Panc1 (cell line): ENCODE results near the gene DPYD. TPM values are rescaled to one million over a fixed set of nuclear protein-coding genes. Genes with fewer than 3 reads are reported as not detected.

Source experiments
- ATAC-seq: fragments of 200-7000 bp; cut with Tn5 transposase; 2 replicates; pipeline ENCODE4 v1.9.1; 2020; ENCODE audit warnings: mild to moderate bottlenecking, moderate library complexity
- BruUV-seq: library from RNA; stranded (reverse); fragments of 400-500 nt; replicated peaks from 2 replicates; lab custom pipeline; 2021; lab: Mats Ljungman, UMichigan
- CTCF ChIA-PET: fragments of 300-600 bp; sonication (Branson Sonifier 250); formaldehyde crosslinking; loops from one replicate; lab custom pipeline; 2022; ENCODE audit warnings: antibody characterized with exemption; lab: Charles Lee
- POLR2A ChIA-PET: fragments of 300-600 bp; sonication (Branson Sonifier 250); formaldehyde crosslinking; loops from one replicate; lab custom pipeline; 2022; ENCODE audit warnings: antibody characterized with exemption; lab: Charles Lee
- DNase-seq: peaks from one replicate; pipeline ENCODE4 v3.0.0-alpha.2; 2010; ENCODE audit warnings: low read depth, low spot score
- H3K27ac ChIP-seq: 2 replicates; pipeline ENCODE4 v1.5.1; 2011; ENCODE audit warnings: mild to moderate bottlenecking, low read length, inconsistent platforms
- H3K27me3 ChIP-seq: fragments of 200-500 bp; sonication (Bioruptor generic); 2 replicates; pipeline ENCODE4 v1.6.0; 2014; ENCODE audit warnings: low read length, inconsistent platforms; ENCODE audit not compliant: control insufficient read depth, insufficient read depth
- H3K36me3 ChIP-seq: fragments of 200-500 bp; sonication (Bioruptor generic); 2 replicates; pipeline ENCODE4 v1.5.1; 2014; ENCODE audit warnings: inconsistent platforms, mild to moderate bottlenecking, low read length, moderate library complexity; ENCODE audit not compliant: control insufficient read depth, insufficient read depth
- H3K4me1 ChIP-seq: 2 replicates; pipeline ENCODE4 v1.5.1; 2011; ENCODE audit warnings: inconsistent platforms, mild to moderate bottlenecking, low read length, moderate library complexity; ENCODE audit not compliant: control insufficient read depth, insufficient read depth
- H3K4me3 ChIP-seq, 2 experiments: 2 replicates each; pipeline ENCODE4 v1.5.1; 2011 to 2012; ENCODE audit warnings: low read depth in 2 of 2, low read length in 2 of 2, mild to moderate bottlenecking in 2 of 2, inconsistent platforms in 1 of 2, moderate library complexity in 1 of 2
- H3K9me3 ChIP-seq: fragments of 200-500 bp; sonication (Bioruptor generic); 2 replicates; pipeline ENCODE4 v1.5.1; 2014; ENCODE audit warnings: low read depth, mild to moderate bottlenecking, inconsistent platforms, low read length, moderate library complexity; ENCODE audit not compliant: control insufficient read depth, insufficient read depth
- POLR2AphosphoS5 ChIP-seq: IDR thresholded peaks from 2 replicates; pipeline ENCODE4 v1.6.1; 2012; ENCODE audit warnings: mild to moderate bottlenecking, low read depth, low read length, moderate library complexity
- SIN3A ChIP-seq: IDR thresholded peaks from 2 replicates; pipeline ENCODE4 v1.6.1; 2012; ENCODE audit warnings: low read depth, mild to moderate bottlenecking, low read length, moderate library complexity, borderline replicate concordance; ENCODE audit not compliant: insufficient read depth
- TCF7L2 ChIP-seq: IDR thresholded peaks from 2 replicates; pipeline ENCODE4 v1.6.1; 2011; ENCODE audit warnings: mild to moderate bottlenecking, low read depth, low read length, inconsistent platforms
- in situ Hi-C: cut with HindIII; loops from 2 replicates; pipeline ENCODE4 v1.10.0; 2016; ENCODE audit warnings: low sequenced_read_pairs, low pct_unique_long_range_greater_than_20kb
- intact Hi-C: fragments of 100-400 bp; cut with micrococcal nuclease; formaldehyde crosslinking; loops from one replicate; pipeline ENCODE4 v1.10.0; 2022; ENCODE audit not compliant: unreplicated experiment
- total RNA-seq: library from RNA; stranded (reverse); gene quantifications from one replicate; pipeline ENCODE4 v1.2.1, GENCODE V29; 2021; ENCODE audit not compliant: unreplicated experiment
- TF ChIP-seq, protein P1 (sequence below): fragments of 450-650 bp; IDR thresholded peaks from 2 replicates; pipeline ENCODE4 v1.5.1; 2017; ENCODE audit warnings: mild to moderate bottlenecking
- TF ChIP-seq, protein P2 (sequence below), 2 experiments: IDR thresholded peaks; 2 replicates each; pipeline ENCODE4 v1.6.1; 2011 to 2012; ENCODE audit warnings: low read depth in 2 of 2, control low read depth in 1 of 2, low read length in 1 of 2, mild to moderate bottlenecking in 1 of 2, moderate library complexity in 1 of 2; ENCODE audit not compliant: insufficient read depth in 1 of 2

Gene DPYD
- total RNA-seq, 1 experiment from 2014 or later: 2.0 TPM

DNA sequence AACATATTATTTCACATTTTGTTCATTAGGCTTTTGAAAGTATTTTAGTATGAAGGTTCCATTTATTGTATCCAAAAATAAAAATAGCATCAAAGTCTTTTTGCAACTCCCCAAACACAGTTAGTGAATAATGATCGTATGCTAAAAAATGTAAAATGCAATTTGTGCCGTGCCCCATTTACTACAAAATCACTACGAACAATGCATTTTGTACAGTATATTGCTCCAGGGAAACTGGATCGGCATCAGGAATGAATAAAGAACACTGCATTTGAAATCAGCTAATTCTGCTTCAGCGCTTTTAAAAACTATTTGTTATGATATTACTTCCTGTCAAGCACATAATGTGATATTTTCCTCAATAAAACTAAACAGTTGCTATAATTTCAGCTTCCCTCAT is 547.8 kb downstream of the DPYD start:
- in situ Hi-C loops (no loop called here), intact Hi-C loops (no loop called here)
- ATAC-seq (no peak), DNase-seq (no peak)
- BruUV-seq: no TSS peak
- H3K27me3 ChIP-seq: no peaks in the 10 kb centered on the region
- H3K36me3 ChIP-seq: no peaks in the 10 kb centered on the region
- no peaks in the 10 kb centered on the region for H3K9me3 ChIP-seq
- no peak overlapping the region for H3K27ac ChIP-seq
- no peak for TF ChIP-seq POLR2AphosphoS5
- TF ChIP-seq, protein P1, sequence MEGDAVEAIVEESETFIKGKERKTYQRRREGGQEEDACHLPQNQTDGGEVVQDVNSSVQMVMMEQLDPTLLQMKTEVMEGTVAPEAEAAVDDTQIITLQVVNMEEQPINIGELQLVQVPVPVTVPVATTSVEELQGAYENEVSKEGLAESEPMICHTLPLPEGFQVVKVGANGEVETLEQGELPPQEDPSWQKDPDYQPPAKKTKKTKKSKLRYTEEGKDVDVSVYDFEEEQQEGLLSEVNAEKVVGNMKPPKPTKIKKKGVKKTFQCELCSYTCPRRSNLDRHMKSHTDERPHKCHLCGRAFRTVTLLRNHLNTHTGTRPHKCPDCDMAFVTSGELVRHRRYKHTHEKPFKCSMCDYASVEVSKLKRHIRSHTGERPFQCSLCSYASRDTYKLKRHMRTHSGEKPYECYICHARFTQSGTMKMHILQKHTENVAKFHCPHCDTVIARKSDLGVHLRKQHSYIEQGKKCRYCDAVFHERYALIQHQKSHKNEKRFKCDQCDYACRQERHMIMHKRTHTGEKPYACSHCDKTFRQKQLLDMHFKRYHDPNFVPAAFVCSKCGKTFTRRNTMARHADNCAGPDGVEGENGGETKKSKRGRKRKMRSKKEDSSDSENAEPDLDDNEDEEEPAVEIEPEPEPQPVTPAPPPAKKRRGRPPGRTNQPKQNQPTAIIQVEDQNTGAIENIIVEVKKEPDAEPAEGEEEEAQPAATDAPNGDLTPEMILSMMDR: no peak
- TF ChIP-seq, protein P2, sequence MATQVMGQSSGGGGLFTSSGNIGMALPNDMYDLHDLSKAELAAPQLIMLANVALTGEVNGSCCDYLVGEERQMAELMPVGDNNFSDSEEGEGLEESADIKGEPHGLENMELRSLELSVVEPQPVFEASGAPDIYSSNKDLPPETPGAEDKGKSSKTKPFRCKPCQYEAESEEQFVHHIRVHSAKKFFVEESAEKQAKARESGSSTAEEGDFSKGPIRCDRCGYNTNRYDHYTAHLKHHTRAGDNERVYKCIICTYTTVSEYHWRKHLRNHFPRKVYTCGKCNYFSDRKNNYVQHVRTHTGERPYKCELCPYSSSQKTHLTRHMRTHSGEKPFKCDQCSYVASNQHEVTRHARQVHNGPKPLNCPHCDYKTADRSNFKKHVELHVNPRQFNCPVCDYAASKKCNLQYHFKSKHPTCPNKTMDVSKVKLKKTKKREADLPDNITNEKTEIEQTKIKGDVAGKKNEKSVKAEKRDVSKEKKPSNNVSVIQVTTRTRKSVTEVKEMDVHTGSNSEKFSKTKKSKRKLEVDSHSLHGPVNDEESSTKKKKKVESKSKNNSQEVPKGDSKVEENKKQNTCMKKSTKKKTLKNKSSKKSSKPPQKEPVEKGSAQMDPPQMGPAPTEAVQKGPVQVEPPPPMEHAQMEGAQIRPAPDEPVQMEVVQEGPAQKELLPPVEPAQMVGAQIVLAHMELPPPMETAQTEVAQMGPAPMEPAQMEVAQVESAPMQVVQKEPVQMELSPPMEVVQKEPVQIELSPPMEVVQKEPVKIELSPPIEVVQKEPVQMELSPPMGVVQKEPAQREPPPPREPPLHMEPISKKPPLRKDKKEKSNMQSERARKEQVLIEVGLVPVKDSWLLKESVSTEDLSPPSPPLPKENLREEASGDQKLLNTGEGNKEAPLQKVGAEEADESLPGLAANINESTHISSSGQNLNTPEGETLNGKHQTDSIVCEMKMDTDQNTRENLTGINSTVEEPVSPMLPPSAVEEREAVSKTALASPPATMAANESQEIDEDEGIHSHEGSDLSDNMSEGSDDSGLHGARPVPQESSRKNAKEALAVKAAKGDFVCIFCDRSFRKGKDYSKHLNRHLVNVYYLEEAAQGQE (IDR thresholded peaks at IDR 0.05; ENCODE audit: insufficient read depth in 1 of 2, low read depth in 2 of 2, low read length in 1 of 2): no peak
- TF ChIP-seq SIN3A: no peak
- TF ChIP-seq TCF7L2: no peak
- POLR2A ChIA-PET: interaction anchor here (0.6 kb wide), 1 partner anchor 247 kb away, joined by 8 read pairs; no protein-coding TSS in a partner anchor
- H3K4me1 ChIP-seq: no peaks in the 10 kb centered on the region
- no peak overlapping the region for H3K4me3 ChIP-seq
- CTCF ChIA-PET: no interaction called here

DNA sequence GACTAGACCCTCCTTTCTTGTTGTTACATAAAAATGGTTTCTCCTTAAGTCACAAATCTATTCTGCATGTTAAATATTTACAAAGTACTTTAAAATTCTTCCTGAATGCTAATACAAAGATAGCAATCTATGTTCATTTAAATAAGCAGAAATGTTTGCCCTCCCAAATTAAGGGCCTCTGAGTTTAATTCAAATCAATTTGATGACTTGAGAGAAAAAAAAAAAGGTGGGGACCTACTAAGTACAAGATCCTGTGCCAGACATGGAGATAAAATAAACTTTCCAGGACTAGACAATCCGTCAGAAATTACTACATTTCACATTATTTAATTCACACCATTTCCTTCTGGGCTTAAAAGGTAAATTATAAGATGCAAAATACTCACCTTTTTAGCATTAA is 548.3 kb downstream of the DPYD start:
- DNase-seq (no peak), ATAC-seq (no peak)
- H3K27me3 ChIP-seq: no peaks in the 10 kb centered on the region
- H3K27ac ChIP-seq: no peak overlapping the region
- intact Hi-C loops: no loop called here
- in situ Hi-C loops: no loop called here
- H3K9me3 ChIP-seq: no peaks in the 10 kb centered on the region
- no TSS peak for BruUV-seq
- H3K36me3 ChIP-seq: no peaks in the 10 kb centered on the region
- no peak overlapping the region for H3K4me3 ChIP-seq
- no peaks in the 10 kb centered on the region for H3K4me1 ChIP-seq
- POLR2A ChIA-PET: interaction anchor here (0.6 kb wide), 1 partner anchor 247 kb away, joined by 8 read pairs; no protein-coding TSS in a partner anchor
- TF ChIP-seq, protein P2 (IDR thresholded peaks at IDR 0.05; ENCODE audit: insufficient read depth in 1 of 2, low read depth in 2 of 2, low read length in 1 of 2): no peak
- no peak for TF ChIP-seq TCF7L2
- TF ChIP-seq SIN3A: no peak
- TF ChIP-seq, protein P1: no peak
- no peak for TF ChIP-seq POLR2AphosphoS5
- CTCF ChIA-PET: no interaction called here
